GM15510 (cell line): Measurements from ENCODE around the gene NPM1.

ENCODE experiments used
- POLR2A ChIP-seq: IDR thresholded peaks from 3 replicates; pipeline ENCODE4 v1.6.1; 2011; ENCODE audit warnings: borderline replicate concordance; ENCODE audit not compliant: insufficient read length; ENCODE audit errors: extremely low read depth

Gene NPM1

DNA sequence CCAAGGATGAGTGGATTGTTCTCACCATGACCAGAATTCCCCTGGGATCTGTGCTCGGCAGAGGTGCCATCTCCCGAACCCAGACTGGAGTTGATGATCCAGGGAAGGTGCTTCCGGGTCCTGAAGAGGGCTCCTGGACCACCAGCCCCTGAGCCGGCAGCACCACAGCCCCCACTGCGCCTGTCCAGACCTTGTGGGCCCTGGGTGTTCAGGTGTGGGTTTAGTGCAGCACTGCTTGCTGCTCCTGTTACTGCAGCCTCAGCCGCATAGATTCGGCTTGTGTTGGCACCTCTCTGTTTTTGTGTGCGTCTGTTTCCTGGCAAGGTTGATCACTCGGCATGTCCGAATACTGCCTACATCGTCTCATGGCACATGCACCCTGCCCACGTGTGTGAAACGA, 16.3 kb upstream of the NPM1 start:
- TF ChIP-seq POLR2A: no peak

DNA sequence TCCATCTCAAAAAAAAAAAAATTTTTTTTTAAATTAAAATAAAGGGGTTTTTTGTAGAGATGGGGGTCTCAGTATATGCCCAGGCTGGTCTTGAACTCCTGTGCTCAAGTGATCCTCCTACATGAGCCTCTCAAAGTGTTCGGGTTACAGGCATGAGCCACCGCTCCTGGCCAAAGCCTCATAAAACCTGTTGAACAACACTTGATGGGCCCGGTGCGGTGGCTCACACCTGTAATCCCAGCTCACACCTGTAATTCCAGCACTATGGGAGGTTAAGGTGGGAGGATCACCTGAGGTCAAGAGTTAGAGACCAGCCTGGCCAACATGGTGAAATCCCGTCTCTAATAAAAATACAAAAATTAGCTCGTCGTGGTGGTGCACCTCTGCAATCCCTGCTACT, 7.7 kb upstream of the NPM1 start:
- TF ChIP-seq POLR2A: no peak

DNA sequence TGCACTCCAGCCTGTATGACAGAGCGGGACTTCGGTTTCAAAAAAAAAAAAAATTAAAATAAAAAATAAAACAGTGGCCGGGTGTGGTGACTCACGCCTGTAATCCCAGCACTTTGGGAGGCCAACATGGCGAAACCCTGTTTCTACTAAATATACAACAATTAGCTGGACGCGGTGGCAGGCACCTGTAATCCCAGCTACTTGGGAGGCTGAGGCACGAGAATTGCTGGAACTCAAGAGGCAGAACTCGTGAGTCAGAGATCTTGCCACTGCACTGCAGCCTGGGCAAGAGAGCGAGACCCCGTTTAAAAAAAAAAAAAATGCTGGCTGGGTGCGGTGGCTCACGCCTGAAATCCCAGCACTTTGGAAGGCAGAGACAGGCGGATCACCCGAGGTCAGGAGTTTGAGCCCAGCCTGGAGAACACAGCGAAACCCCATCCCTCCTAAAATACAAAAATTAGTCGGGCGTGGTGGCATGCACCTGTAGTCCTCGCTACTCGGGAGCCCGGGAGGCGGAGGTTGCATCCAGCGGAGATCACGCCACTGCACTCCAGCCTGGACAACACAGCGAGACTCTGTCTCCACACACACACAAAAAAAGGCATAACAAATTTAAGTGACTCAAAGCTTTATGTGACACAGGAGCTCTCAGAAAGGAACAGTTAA, 1.5 kb upstream of the NPM1 start:
- no peak for TF ChIP-seq POLR2A

DNA sequence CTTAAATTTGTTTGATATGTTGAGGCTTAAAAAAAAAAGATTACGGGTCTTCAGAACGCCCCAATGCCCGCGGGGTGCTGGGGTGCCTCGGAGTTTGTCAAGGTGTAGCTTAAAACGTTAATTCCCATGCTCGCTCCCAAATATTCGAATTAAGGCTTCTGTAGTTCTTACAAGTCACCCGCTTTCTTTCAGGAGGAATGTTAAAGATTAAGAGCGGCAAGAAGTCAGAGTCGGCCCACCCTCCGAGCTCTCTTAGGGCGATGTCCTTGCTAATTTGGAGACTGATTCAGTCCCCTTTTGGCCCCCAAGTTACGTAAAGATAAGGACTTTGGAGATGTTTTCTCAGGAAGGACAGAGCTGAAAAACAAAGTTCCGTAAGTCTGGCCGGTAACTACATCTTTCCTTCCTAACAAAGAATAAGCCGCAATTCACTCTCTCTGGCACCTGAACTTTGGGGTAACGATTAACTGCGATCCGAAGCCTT, 746 bp upstream of the NPM1 start:
- no peak for TF ChIP-seq POLR2A

DNA sequence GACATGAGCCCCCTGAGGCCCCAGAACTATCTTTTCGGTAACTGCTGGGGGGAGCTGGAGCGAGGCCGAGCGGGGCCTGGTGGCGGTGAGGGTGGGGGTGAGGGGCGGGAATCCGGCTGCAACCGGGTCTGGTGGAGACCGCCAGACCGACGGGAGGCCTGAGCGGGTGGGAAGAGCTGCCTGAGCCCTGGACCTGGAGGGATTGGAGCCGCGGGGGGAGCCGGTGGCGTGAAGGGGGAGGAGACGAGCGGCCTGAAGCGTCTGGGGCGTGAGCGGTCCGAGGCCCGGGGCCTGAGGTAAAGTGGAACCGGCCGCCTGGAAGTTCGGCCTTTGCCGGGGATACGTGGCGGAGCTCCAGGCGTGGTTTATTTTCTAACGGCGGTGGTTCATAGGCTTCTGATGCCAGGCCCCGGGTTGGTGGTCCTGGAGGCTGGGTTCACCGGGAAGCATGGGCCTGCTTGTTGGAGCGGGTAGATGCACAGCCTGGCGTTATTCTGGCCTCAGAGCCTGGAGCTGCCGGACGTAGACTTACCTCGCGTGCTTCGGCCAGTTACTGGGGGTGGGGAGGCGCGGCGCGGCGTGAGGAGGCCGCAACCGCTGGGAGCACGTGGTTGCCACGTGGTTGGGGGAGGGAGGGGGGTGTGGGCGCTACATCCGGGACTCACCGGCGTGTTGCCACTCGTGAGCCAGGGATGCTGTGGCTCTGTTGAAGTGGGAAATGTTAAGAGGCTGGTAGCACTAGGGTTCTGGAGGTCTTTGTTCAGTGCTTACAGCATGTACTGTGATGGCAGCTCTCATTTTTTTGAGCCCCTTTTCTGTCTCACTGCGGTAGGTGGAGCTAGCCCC, 544 bp downstream of the NPM1 start:
- TF ChIP-seq POLR2A: peak; percentile 56

DNA sequence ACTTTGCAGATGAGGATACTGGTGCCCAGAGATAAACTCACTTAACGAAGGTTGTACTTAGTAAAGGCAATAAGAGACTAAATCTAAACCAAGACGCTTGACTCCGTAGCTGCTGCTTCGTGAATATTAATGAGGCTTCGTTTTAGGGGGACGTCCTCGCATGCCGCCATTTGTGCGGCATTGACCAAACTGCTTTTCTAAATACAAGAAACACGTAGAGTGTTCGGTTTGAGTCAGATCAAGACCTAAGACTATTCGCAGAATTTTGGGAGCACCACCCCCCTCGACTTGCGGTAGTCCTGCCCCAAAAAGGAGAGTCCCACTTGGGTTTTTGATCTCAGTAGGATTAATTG, 1.1 kb downstream of the NPM1 start:
- TF ChIP-seq POLR2A: no peak

DNA sequence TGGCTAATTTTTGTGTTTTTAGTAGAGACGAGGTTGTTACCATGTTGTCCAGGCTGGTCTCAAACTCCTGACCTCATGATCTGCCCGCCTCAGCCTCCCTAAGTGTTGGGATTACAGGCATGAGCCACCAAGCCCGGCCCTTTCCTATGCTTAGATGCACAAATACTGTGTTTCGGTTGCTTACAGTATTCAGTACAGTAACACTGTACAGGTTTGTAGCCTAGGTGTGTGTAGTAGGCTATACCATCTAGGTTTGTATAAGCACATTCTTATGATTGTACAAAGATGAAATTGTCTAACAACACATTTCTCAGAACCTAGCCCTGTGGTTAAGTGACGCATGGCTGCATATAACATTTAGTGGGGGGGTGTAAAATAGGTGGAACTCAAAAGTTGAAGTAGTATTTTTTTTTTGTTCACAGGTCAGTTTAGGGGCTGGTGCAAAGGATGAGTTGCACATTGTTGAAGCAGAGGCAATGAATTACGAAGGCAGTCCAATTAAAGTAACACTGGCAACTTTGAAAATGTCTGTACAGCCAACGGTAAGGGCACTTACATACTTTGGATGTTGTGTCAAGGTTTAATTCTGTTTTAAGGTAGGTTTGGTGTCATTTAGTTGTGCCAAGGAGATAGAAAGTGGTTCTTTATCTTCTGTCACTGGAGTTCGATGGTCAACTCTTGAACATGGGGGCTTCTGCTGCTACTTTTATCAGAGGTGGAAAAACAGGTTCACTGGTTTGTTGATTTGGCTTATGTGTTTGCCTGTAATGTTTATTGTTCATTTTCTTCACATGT, 3.4 kb downstream of the NPM1 start:
- no peak for TF ChIP-seq POLR2A

DNA sequence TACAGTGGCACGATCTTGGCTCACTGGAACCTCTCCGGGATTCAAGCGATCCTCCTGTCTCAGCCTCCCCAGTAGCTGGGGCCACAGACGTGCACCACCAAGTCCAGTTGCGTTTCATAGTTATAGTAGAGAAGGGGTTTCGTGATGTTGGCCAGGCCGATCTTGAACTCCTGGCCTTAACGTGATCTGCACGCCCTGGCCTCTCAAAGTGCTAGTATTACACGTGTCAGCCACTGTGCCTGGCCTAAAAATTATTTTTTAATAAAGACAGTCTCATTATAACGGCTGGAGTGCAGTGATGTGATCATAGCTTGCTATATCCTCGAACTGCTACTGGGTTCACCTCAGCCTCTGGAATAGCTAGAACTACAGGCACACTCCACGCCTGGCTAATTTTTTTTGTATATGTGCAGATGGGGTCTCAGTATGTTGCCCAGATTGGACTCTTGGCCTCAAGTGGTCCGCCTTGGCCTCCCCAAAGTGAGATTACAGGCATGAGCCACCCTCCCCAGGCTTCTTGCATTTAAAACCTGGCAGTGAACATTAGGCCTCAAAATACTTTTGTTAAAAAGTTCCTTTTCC, 4.4 kb downstream of the NPM1 start:
- no peak for TF ChIP-seq POLR2A

DNA sequence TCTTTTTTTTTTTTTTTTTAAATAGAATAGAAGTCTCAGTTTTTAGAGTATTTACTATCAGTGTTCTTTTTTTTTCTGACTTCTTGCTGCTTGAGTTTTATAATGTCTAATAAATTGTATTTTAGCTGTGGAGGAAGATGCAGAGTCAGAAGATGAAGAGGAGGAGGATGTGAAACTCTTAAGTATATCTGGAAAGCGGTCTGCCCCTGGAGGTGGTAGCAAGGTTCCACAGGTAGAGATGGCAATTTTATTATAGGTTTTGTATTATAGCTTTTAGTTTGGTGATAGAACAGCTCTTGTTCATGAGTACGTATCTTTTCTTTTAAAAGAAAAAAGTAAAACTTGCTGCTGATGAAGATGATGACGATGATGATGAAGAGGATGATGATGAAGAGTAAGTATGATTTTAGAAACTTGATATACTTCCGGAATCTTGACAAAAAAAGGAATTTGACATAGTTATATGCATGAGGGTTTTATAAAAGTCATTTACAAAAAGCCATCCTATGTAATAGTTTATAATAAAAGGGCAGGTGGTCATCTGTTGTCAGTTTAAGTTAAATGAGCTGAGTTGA, 5.0 kb downstream of the NPM1 start:
- TF ChIP-seq POLR2A: no peak

DNA sequence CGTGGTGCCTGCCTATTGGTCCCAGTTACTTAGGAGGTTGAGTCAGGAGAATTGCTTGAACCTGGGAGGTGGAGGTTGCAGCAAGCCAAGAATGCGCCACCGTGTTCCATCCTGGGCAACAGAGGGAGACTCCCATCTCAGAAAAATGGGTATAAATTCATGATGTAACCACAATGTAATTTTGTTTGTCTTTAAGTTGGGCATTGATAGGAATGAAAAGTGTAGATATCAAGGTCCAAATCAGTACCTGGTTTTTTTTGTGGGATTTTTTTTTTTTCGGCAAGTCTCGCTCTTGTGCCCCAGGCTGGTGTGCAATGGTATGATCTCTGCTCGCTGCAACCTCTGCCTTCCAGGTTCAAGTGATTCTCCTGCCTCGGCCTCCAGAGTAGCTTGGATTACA, 7.4 kb downstream of the NPM1 start:
- no peak for TF ChIP-seq POLR2A

DNA sequence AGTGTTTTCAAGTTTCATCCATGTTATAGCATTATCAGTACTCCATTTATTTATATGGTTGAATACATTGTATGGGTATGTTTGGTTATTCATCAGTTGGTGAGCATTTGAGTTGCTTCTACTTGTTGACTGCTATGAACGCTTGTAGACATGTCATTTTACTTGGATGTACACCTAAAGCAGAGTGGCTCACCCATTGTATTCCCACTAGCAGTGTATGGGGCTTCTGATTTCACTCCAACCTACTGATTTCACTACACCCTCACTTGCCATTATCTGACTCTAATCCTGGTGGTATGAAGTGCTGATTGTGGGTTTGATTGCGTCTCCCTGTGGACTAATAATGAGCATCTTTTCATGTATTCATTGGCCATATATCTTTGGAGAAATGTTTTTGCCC, 9.5 kb downstream of the NPM1 start:
- no peak for TF ChIP-seq POLR2A

DNA sequence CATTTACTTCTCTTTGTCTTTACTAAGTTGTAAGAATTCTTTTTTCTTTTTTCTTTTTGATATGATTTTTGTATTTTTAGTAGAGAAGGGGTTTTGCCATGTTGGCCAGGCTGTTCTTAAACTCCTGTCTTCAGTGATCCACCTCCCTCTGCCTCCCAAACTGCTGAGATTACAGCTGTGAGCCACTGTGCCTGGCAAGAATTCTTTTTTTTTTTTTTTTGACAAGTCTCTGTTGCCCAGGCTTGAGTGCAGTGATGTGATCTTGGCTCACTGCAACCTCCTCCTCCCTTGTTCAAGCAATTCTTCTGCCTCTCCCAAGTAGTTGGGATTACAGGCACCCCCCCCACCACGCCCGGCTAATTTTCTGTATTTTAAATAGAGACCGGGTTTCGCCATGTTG, 9.9 kb downstream of the NPM1 start:
- no peak for TF ChIP-seq POLR2A

DNA sequence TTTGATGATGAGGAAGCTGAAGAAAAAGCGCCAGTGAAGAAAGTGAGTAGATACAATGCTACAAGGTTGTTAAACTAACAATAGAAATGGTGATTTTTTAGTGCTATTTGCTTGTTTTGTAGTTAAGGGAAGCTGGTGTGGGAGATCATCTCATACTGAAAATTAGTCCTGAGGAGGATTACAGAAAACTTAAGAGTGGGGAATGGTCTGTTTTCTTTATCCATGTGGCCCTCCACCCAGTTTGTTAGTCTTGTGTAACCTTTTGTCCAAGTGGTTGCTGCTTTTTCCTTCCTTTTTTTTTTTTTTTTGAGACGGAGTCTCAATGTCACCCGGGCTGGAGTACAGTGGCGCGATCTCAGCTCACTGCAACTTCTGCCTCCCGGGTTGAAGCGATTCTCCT, 12.5 kb downstream of the NPM1 start:
- TF ChIP-seq POLR2A: no peak

DNA sequence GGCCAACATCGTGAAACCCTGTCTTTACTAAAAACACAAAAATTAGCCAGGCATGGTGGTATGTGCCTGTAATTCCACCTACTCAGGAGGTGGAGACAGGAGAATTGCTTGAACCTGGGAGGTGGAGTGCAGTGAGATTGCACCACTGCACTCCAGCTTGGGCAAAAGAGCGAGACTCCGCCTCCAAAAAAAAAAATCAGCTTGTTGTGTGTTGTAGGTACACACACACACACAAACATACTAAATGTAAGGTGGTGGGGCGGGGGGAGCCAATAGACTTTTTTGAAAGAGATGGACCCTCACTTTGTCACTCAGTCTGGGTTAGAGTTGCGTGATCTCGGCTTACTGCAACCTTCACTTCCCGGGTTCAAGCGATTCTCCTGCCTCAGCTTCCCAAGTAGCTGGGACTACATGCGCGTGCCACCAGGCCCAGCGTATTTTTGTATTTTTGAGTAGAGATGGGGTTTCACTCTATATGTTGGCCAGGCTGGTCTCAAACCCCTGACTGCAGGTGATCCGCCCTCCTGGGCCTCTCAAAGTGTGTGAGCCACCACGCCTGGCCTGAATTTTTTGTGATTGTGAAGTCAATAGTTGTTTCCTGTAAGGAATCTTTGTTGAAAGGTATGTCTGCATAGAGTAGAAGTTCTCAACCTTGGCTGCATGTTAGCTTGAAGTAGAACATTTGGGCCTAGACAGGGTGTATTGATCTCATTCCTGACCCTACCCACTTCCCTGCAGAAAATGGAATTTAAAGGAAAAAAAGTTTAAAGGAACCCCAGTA, 13.7 kb downstream of the NPM1 start:
- no peak for TF ChIP-seq POLR2A
